AG09319 (cell line): ENCODE measurements around the gene DBF4.
A peak's percentile ranks its signal among the peaks of the same experiment; 100 is the strongest.

Source experiments
- DNase-seq: peaks from one replicate; pipeline ENCODE4 v3.0.0-alpha.2; 2010; ENCODE audit warnings: low read depth; ENCODE audit errors: extremely low read depth
- CTCF ChIP-seq: IDR thresholded peaks from 2 replicates; pipeline ENCODE4 v1.5.1; 2011; ENCODE audit warnings: low read depth, mild to moderate bottlenecking, inconsistent platforms, low read length, moderate library complexity

DBF4 gene

GRCh38 chr7:87875151-87876039 lies 898 bp upstream of the DBF4 start:
- no peak for TF ChIP-seq CTCF
- DNase-seq: no peak

GRCh38 chr7:87876869-87877234 lies 559 bp downstream of the DBF4 start:
- peak; percentile 14 for DNase-seq
- no peak; the same call in 1 of the 2 replicates for TF ChIP-seq CTCF

- no peak for TF ChIP-seq CTCF
- no peak for DNase-seq
Measured at GRCh38 chr7:87877366-87878040, 1.2 kb downstream of the DBF4 start.

- DNase-seq: no peak
- TF ChIP-seq CTCF: no peak
Measured at GRCh38 chr7:87878208-87878735, 2.0 kb downstream of the DBF4 start.

GRCh38 chr7:87882151-87882937 lies 6.1 kb downstream of the DBF4 start:
- no peak for TF ChIP-seq CTCF
- DNase-seq: no peak

- no peak for TF ChIP-seq CTCF
Measured at GRCh38 chr7:87885018-87885417, 8.7 kb downstream of the DBF4 start.

More at GRCh38 chr7:87885018-87885417, 8.7 kb downstream of the DBF4 start:
- DNase-seq: no peak
